ENCODE data around the gene POLR1H. TPM values are rescaled to one million over a fixed set of nuclear protein-coding genes. Genes with fewer than 3 reads are reported as not detected.

The POLR1H gene
- total RNA-seq, 2 donors from 2014 or later: 16.2 to 23.1 TPM

GRCh38 chr6:30041221-30041620, 19.8 kb upstream of the POLR1H start:
- Histone ChIP-seq H3K4me1 (peaks cover 0 to 3% of the 10 kb centered on the region in 2 donors), H3K27ac (no peak overlapping the region), H3K4me3 (no peak overlapping the region), H3K27me3 (no peaks in the 10 kb centered on the region), H3K36me3 (no peaks in the 10 kb centered on the region), H3K9me3 (no peaks in the 10 kb centered on the region)
- no peak for DNase-seq (ENCODE audit: low spot score)
- TF ChIP-seq, protein P1, sequence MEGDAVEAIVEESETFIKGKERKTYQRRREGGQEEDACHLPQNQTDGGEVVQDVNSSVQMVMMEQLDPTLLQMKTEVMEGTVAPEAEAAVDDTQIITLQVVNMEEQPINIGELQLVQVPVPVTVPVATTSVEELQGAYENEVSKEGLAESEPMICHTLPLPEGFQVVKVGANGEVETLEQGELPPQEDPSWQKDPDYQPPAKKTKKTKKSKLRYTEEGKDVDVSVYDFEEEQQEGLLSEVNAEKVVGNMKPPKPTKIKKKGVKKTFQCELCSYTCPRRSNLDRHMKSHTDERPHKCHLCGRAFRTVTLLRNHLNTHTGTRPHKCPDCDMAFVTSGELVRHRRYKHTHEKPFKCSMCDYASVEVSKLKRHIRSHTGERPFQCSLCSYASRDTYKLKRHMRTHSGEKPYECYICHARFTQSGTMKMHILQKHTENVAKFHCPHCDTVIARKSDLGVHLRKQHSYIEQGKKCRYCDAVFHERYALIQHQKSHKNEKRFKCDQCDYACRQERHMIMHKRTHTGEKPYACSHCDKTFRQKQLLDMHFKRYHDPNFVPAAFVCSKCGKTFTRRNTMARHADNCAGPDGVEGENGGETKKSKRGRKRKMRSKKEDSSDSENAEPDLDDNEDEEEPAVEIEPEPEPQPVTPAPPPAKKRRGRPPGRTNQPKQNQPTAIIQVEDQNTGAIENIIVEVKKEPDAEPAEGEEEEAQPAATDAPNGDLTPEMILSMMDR (IDR thresholded peaks at IDR 0.05): no peak

GRCh38 chr6:30041821-30042220, 19.2 kb upstream of the POLR1H start:
- Histone ChIP-seq H3K27ac (no peak overlapping the region), H3K4me3 (no peak overlapping the region), H3K36me3 (no peaks in the 10 kb centered on the region), H3K9me3 (no peaks in the 10 kb centered on the region), H3K4me1 (peaks cover 0 to 3% of the 10 kb centered on the region in 2 donors), H3K27me3 (no peaks in the 10 kb centered on the region)
- TF ChIP-seq, protein P1 (IDR thresholded peaks at IDR 0.05): no peak
- no peak for DNase-seq (ENCODE audit: low spot score)

- H3K36me3 ChIP-seq: no peaks in the 10 kb centered on the region
- no peaks in the 10 kb centered on the region for H3K27me3 ChIP-seq
- no peak overlapping the region for H3K27ac ChIP-seq
- no peak for DNase-seq (ENCODE audit: low spot score)
- H3K4me3 ChIP-seq: no peak overlapping the region
- no peaks in the 10 kb centered on the region for H3K9me3 ChIP-seq
- H3K4me1 ChIP-seq: peaks cover 0 to 3% of the 10 kb centered on the region in 2 donors
- TF ChIP-seq, protein P1 (IDR thresholded peaks at IDR 0.05): no peak
Observed at GRCh38 chr6:30042476-30042875, 18.6 kb upstream of the POLR1H start.

DNA sequence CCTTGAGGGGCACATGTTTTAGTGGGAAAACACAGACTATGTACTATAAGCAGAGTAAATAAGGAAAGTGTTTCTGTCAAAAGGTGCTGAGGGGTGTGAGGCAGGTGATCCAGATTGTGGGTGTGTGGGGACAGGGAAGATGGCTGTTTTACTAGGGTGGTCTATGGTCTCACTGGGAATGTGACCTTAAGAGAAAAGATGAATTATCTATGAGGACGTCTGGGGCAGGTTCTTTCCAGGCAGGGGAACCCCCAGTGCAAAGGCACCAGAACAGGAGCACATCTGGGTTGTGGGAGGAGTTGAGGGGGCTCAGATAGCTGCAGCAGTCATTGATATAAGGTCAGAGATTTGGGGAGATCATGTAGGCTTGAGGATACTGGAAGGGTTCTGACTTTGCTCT, 18.2 kb upstream of the POLR1H start:
- Histone ChIP-seq H3K27me3 (no peaks in the 10 kb centered on the region), H3K9me3 (no peaks in the 10 kb centered on the region), H3K36me3 (no peaks in the 10 kb centered on the region), H3K4me1 (peaks cover 0 to 3% of the 10 kb centered on the region in 2 donors), H3K4me3 (no peak overlapping the region), H3K27ac (no peak overlapping the region)
- TF ChIP-seq, protein P1 (IDR thresholded peaks at IDR 0.05): no peak
- DNase-seq (ENCODE audit: low spot score): no peak

DNA sequence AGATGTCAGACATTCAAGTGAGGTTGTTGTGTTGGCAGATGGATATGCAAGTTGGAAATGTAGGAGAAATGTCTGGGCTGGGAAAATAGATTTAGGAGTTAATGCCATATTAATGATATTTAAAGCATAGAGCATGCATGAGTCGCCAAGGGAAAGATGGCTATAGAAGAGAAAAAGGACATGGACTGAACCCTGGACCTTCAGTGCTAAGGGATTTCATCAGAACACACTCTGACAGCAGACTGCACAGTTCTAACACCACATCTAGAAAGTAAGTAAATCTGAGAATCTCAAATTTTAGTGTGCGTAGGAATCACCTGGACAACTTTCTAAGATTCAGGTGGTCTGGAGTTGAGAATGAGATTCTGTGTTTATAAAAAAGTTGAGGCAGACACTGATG, 17.3 kb upstream of the POLR1H start:
- H3K36me3 ChIP-seq: no peaks in the 10 kb centered on the region
- peaks cover 0 to 3% of the 10 kb centered on the region in 2 donors for H3K4me1 ChIP-seq
- no peaks in the 10 kb centered on the region for H3K27me3 ChIP-seq
- no peak overlapping the region for H3K27ac ChIP-seq
- TF ChIP-seq, protein P1 (IDR thresholded peaks at IDR 0.05): no peak
- DNase-seq (ENCODE audit: low spot score): no peak
- no peak overlapping the region for H3K4me3 ChIP-seq
- H3K9me3 ChIP-seq: no peaks in the 10 kb centered on the region

DNA sequence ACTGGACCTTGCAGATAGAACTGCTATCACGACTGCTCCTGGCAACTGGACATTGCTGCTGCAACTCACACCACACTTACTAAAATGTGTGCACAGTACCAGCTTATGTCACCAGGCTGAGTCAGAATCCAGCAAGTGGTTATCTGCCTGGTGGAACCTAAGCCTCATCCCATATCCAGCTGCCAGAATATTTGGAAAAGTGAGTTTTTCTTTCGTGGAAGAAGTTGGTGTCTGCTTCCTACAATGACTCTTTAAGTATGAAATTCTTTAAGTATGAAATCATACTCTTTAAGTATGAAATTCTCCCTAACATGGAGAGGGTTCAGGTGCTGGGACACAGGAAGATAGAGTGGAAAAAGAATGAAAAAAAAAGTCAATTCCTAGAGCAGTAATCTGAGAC, 16.4 kb upstream of the POLR1H start:
- Histone ChIP-seq H3K27ac (no peak overlapping the region), H3K36me3 (no peaks in the 10 kb centered on the region), H3K9me3 (no peaks in the 10 kb centered on the region), H3K4me3 (no peak overlapping the region), H3K4me1 (peaks cover 0 to 3% of the 10 kb centered on the region in 2 donors), H3K27me3 (no peaks in the 10 kb centered on the region)
- no peak for DNase-seq (ENCODE audit: low spot score)
- TF ChIP-seq, protein P1 (IDR thresholded peaks at IDR 0.05): no peak

Data from right atrium auricular region (tissue), 2 donors.